ENCODE measurements around the gene OR8G1.

- TF ChIP-seq REST (IDR thresholded peaks at IDR 0.05; ENCODE audit: insufficient read depth in 1 of 2, low read depth in 2 of 2, low read length in 2 of 2) (no peak), TAF1 (IDR thresholded peaks at IDR 0.05; ENCODE audit: borderline replicate concordance, insufficient read depth, low read length) (no peak), POLR2AphosphoS5 (IDR thresholded peaks at IDR 0.05; ENCODE audit: low read depth, low read length) (no peak), SIN3A (IDR thresholded peaks at IDR 0.05; ENCODE audit: borderline replicate concordance, insufficient read depth, low read length) (no peak), FOXP2 (optimal IDR thresholded peaks at IDR 0.05; ENCODE audit: borderline replicate concordance, extremely low read depth, extremely low read length, insufficient read depth) (no peak)
Observed at GRCh38 chr11:124210421-124210820, 30.5 kb upstream of the OR8G1 start.

All from PFSK-1 (cell line).